ENCODE data around the gene ADAMTS17. TPM values are rescaled to one million over a fixed set of nuclear protein-coding genes. Genes with fewer than 3 reads are reported as not detected.

Gene ADAMTS17
- total and polyA plus RNA-seq, 8 donors, result 0.31 to 14.3 (median 6.3) TPM

DNA sequence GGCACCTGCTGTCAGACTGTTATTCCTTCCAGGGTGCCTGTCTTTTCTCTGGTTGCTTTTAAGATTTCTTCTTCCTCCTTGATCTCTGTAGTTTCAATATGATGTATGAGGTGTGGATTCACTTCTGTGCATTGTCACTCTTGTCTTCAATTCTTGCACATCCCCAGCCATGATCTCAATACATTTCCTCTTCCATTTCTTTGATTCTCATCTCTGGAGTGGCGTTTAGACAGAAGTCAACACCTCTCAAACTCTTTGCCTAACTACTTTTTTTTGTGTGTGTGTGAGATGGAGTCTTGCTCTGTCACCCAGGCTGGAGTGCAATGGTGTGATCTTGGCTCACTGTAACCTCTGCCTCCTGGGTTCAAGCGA, 384.1 kb downstream of the ADAMTS17 start:
- WGBS, 5 donors, result 85 to 97% (median 90%) methylated on average over 2 of the region's 2 CpGs
- Histone ChIP-seq H3K4me3 (no peak overlapping the region), H3K4me1 (no peaks in the 10 kb centered on the region), H3K27me3 (peaks cover 0 to 4% (median 0%) of the 10 kb centered on the region in 3 donors), H3K9me3 (peaks cover 0 to 7% (median 2%) of the 10 kb centered on the region in 4 donors), H3K36me3 (no peaks in the 10 kb centered on the region), H3K27ac (no peak overlapping the region)
- intact Hi-C loops (cut with DNase I; ENCODE audit: low total_unique reads), result no loop called here
- no peak for TF ChIP-seq POLR2AphosphoS5 (IDR thresholded peaks at IDR 0.05)
- no peak for TF ChIP-seq EP300 (IDR thresholded peaks at IDR 0.05)
- TF ChIP-seq POLR2A (IDR thresholded peaks at IDR 0.05), result no peak
- TF ChIP-seq CTCF (IDR thresholded peaks at IDR 0.05), result no peak
- no peak for DNase-seq

DNA sequence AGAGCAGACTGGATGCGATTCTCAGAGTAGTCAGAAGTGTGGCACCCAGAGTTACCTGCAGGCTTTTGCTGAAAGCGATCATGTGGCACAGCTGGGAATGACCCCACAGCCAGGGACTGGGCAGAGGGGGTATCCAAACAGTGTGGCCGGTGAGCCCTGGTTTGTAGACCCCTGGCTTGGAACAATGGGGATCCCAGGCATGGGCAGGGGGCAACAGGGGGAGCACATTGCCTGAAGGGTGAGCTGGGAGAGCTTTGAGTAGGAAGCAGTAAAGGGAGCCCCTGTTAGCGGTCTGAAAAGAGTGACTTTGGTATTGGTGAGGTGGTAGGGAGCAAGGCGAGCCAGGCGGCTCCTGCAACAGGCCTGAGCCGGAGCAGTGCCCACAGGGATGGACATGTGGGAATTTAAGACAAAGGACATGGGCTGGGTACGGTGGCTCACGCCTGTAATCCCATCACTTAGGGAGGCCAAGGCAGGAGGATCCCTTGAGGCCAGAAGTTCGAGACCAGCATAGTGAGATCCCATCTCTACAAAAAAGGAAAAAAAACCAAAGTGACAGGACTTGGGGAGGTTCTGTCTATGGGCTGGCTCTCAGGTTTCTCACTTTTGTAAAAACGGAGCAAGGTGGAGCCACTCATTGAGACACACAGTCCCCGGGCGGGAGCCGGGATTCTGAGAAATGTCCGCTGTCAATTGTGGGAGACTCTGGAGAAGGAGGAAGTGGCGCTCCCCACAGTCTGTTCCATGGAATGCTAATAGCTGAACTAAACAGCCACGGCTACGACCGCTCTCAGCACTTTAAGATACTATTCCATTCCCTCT, 384.7 kb downstream of the ADAMTS17 start:
- Histone ChIP-seq H3K36me3 (no peaks in the 10 kb centered on the region), H3K27ac (no peak overlapping the region), H3K4me3 (no peak overlapping the region), H3K27me3 (peaks cover 0 to 4% (median 0%) of the 10 kb centered on the region in 3 donors), H3K9me3 (peaks cover 0 to 7% (median 2%) of the 10 kb centered on the region in 4 donors), H3K4me1 (no peaks in the 10 kb centered on the region)
- peak in 1 of 2 donors; percentile 3 for DNase-seq
- intact Hi-C loops (cut with DNase I; ENCODE audit: low total_unique reads), result no loop called here
- WGBS, 5 donors, result 86 to 94% (median 91%) methylated on average over 19 of the region's 19 CpGs
- no peak for TF ChIP-seq CTCF (IDR thresholded peaks at IDR 0.05)
- TF ChIP-seq EP300 (IDR thresholded peaks at IDR 0.05), result no peak
- TF ChIP-seq POLR2AphosphoS5 (IDR thresholded peaks at IDR 0.05), result no peak
- no peak for TF ChIP-seq POLR2A (IDR thresholded peaks at IDR 0.05)

DNA sequence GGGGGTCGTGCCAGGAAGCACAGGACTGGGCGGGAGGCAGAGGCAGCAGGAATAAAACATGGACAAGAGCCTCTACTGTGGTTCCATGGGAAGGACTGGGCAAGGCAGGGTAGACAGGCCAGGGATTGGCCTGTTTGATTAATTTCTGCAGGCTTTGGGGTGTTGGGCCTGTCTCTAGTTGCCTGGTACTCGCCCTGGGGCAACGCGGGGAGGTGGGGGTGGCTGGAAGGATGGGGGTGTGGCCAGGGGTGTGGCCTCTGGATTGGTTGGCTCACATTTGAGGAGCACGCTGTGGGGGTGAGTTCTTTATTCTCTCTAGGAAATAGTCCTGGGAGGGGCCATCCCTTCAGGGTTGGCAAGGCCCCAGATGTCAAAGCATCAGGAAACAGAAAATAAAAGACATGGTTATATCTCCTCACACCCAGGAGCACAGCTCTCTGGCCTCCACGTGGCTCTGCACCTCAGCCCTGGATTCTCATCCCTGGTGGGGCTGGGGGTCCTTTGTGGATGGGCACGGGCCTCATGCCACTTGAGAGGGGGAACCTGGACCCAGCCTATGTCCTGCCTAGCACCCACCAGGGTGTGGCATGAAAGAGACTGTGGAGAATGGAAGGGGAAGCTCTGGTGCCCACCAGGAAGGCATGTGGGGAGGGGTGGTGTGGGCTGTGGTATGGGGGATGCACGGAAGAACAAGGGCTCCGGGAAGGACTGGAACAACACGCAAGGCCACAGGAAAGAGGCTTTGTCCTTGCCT, 385.6 kb downstream of the ADAMTS17 start:
- intact Hi-C loops (cut with DNase I; ENCODE audit: low total_unique reads), result no loop called here
- WGBS, 5 donors, result 71 to 79% (median 74%) methylated on average over 11 of the region's 11 CpGs
- H3K4me1 ChIP-seq, result no peaks in the 10 kb centered on the region
- peak in 1 of 2 donors; percentile 1 for DNase-seq
- peaks cover 0 to 4% (median 0%) of the 10 kb centered on the region in 3 donors for H3K27me3 ChIP-seq
- no peak overlapping the region for H3K4me3 ChIP-seq
- H3K36me3 ChIP-seq, result no peaks in the 10 kb centered on the region
- H3K27ac ChIP-seq, result no peak overlapping the region
- TF ChIP-seq POLR2AphosphoS5 (IDR thresholded peaks at IDR 0.05) (no peak), CTCF (IDR thresholded peaks at IDR 0.05) (no peak), EP300 (IDR thresholded peaks at IDR 0.05) (no peak), POLR2A (IDR thresholded peaks at IDR 0.05) (no peak)
- H3K9me3 ChIP-seq, result peaks cover 0 to 7% (median 2%) of the 10 kb centered on the region in 4 donors

DNA sequence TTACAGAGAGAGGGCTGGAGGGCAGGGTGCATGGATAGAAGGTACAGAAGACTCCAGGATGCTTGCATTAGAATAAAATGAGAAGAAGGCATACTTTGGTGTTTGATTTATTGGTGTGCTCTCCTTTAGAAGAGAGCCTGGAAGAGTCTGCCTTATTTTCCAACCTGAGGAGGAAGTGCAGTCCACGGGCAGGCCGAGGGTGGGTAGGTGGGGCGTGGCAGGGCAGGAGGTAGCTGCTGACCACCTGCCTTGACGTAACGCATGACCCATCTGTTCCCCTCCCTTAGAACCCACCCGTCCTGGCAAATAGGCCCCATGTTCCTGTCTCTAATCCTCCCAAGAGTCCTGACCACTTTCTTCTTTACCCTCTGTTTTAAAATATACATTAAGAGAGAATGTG, 386.2 kb downstream of the ADAMTS17 start:
- H3K9me3 ChIP-seq, result peaks cover 0 to 7% (median 2%) of the 10 kb centered on the region in 4 donors
- H3K27ac ChIP-seq, result no peak overlapping the region
- no peak for TF ChIP-seq EP300 (IDR thresholded peaks at IDR 0.05)
- TF ChIP-seq POLR2A (IDR thresholded peaks at IDR 0.05), result no peak
- TF ChIP-seq CTCF (IDR thresholded peaks at IDR 0.05), result no peak
- TF ChIP-seq POLR2AphosphoS5 (IDR thresholded peaks at IDR 0.05), result no peak
- no peak for DNase-seq
- H3K36me3 ChIP-seq, result no peaks in the 10 kb centered on the region
- H3K4me1 ChIP-seq, result no peaks in the 10 kb centered on the region
- H3K4me3 ChIP-seq, result no peak overlapping the region
- intact Hi-C loops (cut with DNase I; ENCODE audit: low total_unique reads), result no loop called here
- WGBS, 5 donors, result 72 to 83% (median 76%) methylated on average over 6 of the region's 6 CpGs
- no peaks in the 10 kb centered on the region for H3K27me3 ChIP-seq
